MM.1S (cell line): ENCODE results near the gene STK17A.

Experiments
- DNase-seq: peaks from one replicate; pipeline ENCODE4 v3.0.0-alpha.2; 2015
- H2AFZ ChIP-seq: fragments of 300-600 bp; sonication (generic); 2 replicates; pipeline ENCODE4 v1.6.0; 2016; ENCODE audit warnings: antibody characterized with exemption, low read length
- H3F3A ChIP-seq: fragments of 300-600 bp; sonication (generic); 2 replicates; pipeline ENCODE4 v1.6.1; 2016; ENCODE audit warnings: mild to moderate bottlenecking, antibody characterized with exemption, low read length, moderate library complexity, mixed read lengths; ENCODE audit not compliant: insufficient read depth
- H3K27ac ChIP-seq: fragments of 300-600 bp; sonication (generic); 2 replicates; pipeline ENCODE4 v1.5.1; 2016; ENCODE audit warnings: mild to moderate bottlenecking, low read length
- H3K27me3 ChIP-seq: fragments of 300-600 bp; sonication (generic); replicated peaks from 2 replicates; pipeline ENCODE4 v1.6.0; 2016; ENCODE audit warnings: low read length; ENCODE audit not compliant: insufficient read depth
- H3K36me3 ChIP-seq: fragments of 300-600 bp; sonication (generic); replicated peaks from 2 replicates; pipeline ENCODE4 v1.6.1; 2016; ENCODE audit warnings: mild to moderate bottlenecking, low read length, mixed read lengths; ENCODE audit not compliant: insufficient read depth
- H3K4me1 ChIP-seq: fragments of 300-600 bp; sonication (generic); 2 replicates; pipeline ENCODE4 v1.6.1; 2016; ENCODE audit warnings: low read length, mixed read lengths
- H3K4me2 ChIP-seq: fragments of 300-600 bp; sonication (generic); 2 replicates; pipeline ENCODE4 v1.6.0; 2016; ENCODE audit warnings: low read depth, low read length
- H3K4me3 ChIP-seq: fragments of 300-600 bp; sonication (generic); 2 replicates; pipeline ENCODE4 v1.5.1; 2016; ENCODE audit warnings: low read length, mixed read lengths
- H3K79me2 ChIP-seq: fragments of 300-600 bp; sonication (generic); 2 replicates; pipeline ENCODE4 v1.6.1; 2016; ENCODE audit warnings: mixed run types, low read length, mixed read lengths
- H3K9ac ChIP-seq: fragments of 300-600 bp; sonication (generic); 2 replicates; pipeline ENCODE4 v1.6.1; 2016; ENCODE audit warnings: low read length, mixed read lengths
- H3K9me2 ChIP-seq: fragments of 300-600 bp; sonication (generic); replicated peaks from 2 replicates; pipeline ENCODE4 v1.6.1; 2016; ENCODE audit warnings: mild to moderate bottlenecking, low read length, mixed read lengths; ENCODE audit not compliant: insufficient read depth
- H3K9me3 ChIP-seq: fragments of 300-600 bp; sonication (generic); replicated peaks from 2 replicates; pipeline ENCODE4 v1.6.1; 2016; ENCODE audit warnings: mild to moderate bottlenecking, low read length, mixed read lengths; ENCODE audit not compliant: insufficient read depth
- H4K20me1 ChIP-seq: fragments of 300-600 bp; sonication (generic); 2 replicates; pipeline ENCODE4 v1.6.1; 2016; ENCODE audit warnings: mild to moderate bottlenecking, low read length, moderate library complexity, mixed read lengths; ENCODE audit not compliant: insufficient read depth
- EZH2 ChIP-seq: fragments of 300-600 bp; sonication (generic); optimal IDR thresholded peaks from 2 replicates; pipeline ENCODE3; 2017; ENCODE audit warnings: low read depth, mild to moderate bottlenecking, antibody characterized with exemption, low read length, mixed read lengths
- EZH2phosphoT487 ChIP-seq: fragments of 300-600 bp; sonication (generic); IDR thresholded peaks from 2 replicates; pipeline ENCODE4 v1.6.1; 2018; ENCODE audit warnings: antibody characterized with exemption, low read length
- TF ChIP-seq, protein P1 (sequence below): fragments of 300-600 bp; sonication (generic); IDR thresholded peaks from 2 replicates; pipeline ENCODE4 v1.5.1; 2016; ENCODE audit warnings: antibody characterized with exemption, low read length, mixed read lengths

The STK17A gene

DNA sequence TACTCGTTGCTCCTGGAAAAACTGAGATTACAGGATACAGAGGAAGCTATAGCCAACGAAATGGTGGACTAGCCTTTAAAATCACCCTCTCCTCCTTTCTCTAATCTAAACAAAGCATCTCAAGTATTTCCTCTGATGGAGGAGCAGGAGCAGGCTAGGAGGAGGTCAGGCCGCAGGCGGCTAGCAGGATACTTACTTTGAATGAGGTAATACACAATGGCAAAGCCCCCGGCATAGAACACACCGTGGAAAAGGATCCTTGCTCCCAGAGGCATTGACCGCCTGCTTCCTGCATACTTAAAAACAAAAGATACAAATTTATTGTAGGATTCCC lies 64.4 kb downstream of the STK17A start:
- DNase-seq = no peak
- Histone ChIP-seq H3K79me2 (peaks cover 52% of the 10 kb centered on the region), H3K27ac (peak overlapping the region; percentile 82), H3K36me3 (no peaks in the 10 kb centered on the region; the same call in 1 of the 2 replicates), H3K4me1 (peaks cover 66% of the 10 kb centered on the region), H3K27me3 (no peaks in the 10 kb centered on the region), H2AFZ (no peak overlapping the region), H4K20me1 (peaks cover 6% of the 10 kb centered on the region; the same call in 1 of the 2 replicates), H3K4me3 (peak overlapping the region; percentile 24), H3K9me3 (no peaks in the 10 kb centered on the region), H3K9ac (no peak overlapping the region), H3K4me2 (peak overlapping the region; percentile 92), H3F3A (peaks cover 58% of the 10 kb centered on the region), H3K9me2 (no peaks in the 10 kb centered on the region)
- TF ChIP-seq, protein P1, sequence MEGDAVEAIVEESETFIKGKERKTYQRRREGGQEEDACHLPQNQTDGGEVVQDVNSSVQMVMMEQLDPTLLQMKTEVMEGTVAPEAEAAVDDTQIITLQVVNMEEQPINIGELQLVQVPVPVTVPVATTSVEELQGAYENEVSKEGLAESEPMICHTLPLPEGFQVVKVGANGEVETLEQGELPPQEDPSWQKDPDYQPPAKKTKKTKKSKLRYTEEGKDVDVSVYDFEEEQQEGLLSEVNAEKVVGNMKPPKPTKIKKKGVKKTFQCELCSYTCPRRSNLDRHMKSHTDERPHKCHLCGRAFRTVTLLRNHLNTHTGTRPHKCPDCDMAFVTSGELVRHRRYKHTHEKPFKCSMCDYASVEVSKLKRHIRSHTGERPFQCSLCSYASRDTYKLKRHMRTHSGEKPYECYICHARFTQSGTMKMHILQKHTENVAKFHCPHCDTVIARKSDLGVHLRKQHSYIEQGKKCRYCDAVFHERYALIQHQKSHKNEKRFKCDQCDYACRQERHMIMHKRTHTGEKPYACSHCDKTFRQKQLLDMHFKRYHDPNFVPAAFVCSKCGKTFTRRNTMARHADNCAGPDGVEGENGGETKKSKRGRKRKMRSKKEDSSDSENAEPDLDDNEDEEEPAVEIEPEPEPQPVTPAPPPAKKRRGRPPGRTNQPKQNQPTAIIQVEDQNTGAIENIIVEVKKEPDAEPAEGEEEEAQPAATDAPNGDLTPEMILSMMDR = no peak
- TF ChIP-seq EZH2 = no peak
- no peak for TF ChIP-seq EZH2phosphoT487

DNA sequence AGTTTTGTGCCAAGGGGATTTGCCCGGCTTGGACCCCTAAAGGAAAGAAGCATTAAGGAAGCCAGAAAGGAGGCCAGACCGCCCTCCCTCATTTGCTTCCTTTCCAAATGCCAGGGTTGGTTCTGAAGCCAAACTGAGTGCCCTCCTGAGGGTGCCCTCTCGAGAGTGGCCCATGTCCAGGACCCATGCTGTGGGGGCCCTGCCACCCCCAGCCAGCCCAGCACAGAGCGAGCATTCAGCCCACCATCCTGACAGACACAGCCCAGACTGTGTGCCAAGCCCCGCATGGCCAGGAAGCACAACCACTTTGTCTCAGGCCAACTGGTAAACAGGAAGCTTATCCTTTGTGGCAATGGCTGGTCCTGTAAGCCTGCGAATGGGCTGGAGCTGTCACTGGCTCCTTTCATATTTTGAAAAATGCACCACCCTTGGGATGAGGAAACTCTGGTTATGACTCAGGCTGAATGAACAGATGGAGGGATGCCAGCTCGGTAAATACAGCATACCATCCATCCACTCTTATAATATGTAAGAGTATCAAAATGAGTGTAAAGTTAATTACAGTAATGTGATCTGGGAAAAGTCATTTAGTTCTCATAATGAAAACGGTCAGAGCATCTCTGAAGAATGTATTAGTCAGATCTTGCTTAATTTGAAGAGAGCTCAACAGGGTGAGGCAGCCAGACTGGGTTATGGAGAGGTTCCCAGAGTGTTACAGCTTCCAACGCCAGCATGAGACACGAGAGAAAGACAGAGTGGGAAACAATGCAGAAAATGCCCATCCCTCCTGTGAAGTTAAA lies 65.0 kb downstream of the STK17A start:
- Histone ChIP-seq H3K4me3 (peak overlapping the region; percentile 24), H3K9ac (peak overlapping the region; percentile 26; the same call in 1 of the 2 replicates), H4K20me1 (peaks cover 6% of the 10 kb centered on the region; the same call in 1 of the 2 replicates), H3K27me3 (no peaks in the 10 kb centered on the region), H3K27ac (peak overlapping the region; percentile 82), H3K4me1 (peaks cover 69% of the 10 kb centered on the region), H3F3A (peaks cover 58% of the 10 kb centered on the region), H3K9me2 (no peaks in the 10 kb centered on the region), H3K9me3 (no peaks in the 10 kb centered on the region), H3K79me2 (peaks cover 55% of the 10 kb centered on the region), H2AFZ (no peak overlapping the region), H3K36me3 (no peaks in the 10 kb centered on the region; the same call in 1 of the 2 replicates), H3K4me2 (peak overlapping the region; percentile 92)
- no peak for TF ChIP-seq EZH2
- no peak for TF ChIP-seq EZH2phosphoT487
- TF ChIP-seq, protein P1 = no peak
- peak; percentile 9 for DNase-seq

DNA sequence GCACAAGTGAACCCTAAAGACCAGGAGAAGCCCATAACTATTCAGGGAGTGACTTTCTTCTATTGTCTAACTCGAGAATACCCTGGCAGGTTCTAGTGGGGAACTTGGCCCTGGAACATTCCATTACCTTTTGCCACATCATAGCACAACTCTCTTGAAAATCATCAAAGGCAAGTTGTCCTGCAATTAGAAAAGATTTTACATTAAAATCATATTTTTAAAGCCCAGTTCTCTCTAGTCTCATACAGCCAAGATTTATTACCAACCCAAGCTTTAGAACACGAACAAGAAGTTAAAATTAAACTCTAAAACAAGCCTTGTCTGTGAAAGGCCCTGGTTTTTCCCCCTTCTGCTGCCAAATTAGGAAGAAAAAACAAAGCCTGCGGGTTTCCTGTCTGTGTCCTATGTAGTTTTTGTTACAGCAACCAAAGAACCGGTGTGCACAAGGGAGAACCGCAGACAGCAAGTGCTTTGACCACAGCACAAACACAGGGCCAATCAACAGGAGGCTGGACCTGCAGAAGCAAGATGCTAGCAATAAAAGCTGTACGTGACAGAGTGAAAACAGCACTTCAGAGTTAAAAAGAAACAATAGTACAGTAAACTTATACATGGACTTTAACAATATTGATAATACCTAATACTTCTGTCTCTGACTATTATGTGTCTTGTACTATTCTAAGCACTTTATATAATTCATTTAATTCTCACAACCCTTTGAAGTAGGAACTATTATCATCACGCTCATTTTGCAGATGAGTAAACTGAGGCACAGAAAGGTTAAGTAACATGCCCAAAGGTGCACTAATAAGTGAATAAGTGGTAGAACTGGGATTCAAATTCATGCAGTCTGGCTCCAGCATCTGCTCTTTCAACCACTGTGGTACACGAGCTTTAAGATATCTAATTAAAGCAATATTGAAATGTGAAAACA lies 65.8 kb downstream of the STK17A start:
- H3K27me3 ChIP-seq = no peaks in the 10 kb centered on the region
- TF ChIP-seq EZH2phosphoT487 (no peak), EZH2 (no peak)
- TF ChIP-seq, protein P1 = no peak
- peak overlapping the region; percentile 92 for H3K4me2 ChIP-seq
- H4K20me1 ChIP-seq = peaks cover 6% of the 10 kb centered on the region; the same call in 1 of the 2 replicates
- DNase-seq = peak; percentile 96
- H3K4me1 ChIP-seq = peaks cover 76% of the 10 kb centered on the region
- no peak overlapping the region for H2AFZ ChIP-seq
- peak overlapping the region; percentile 82 for H3K27ac ChIP-seq
- H3K36me3 ChIP-seq = no peaks in the 10 kb centered on the region; the same call in 1 of the 2 replicates
- no peaks in the 10 kb centered on the region for H3K9me2 ChIP-seq
- H3K9ac ChIP-seq = peak overlapping the region; percentile 29
- no peaks in the 10 kb centered on the region for H3K9me3 ChIP-seq
- H3F3A ChIP-seq = peaks cover 60% of the 10 kb centered on the region
- H3K4me3 ChIP-seq = peak overlapping the region; percentile 47
- H3K79me2 ChIP-seq = peaks cover 52% of the 10 kb centered on the region
